NCI-H1105 treated with DMSO at 0.1 percent for 48 hours (cell line): ENCODE data around the gene POLDIP3.
"Not testable (repeated sequence)": the region's sequence is repeated elsewhere in the genome, so short reads cannot be mapped to it uniquely, and the experiment has no call there.

Experiments used
- DNase-seq: peaks from one replicate; lab custom pipeline; 2025; lab: John Stamatoyannopoulos, UW

POLDIP3 gene

DNA sequence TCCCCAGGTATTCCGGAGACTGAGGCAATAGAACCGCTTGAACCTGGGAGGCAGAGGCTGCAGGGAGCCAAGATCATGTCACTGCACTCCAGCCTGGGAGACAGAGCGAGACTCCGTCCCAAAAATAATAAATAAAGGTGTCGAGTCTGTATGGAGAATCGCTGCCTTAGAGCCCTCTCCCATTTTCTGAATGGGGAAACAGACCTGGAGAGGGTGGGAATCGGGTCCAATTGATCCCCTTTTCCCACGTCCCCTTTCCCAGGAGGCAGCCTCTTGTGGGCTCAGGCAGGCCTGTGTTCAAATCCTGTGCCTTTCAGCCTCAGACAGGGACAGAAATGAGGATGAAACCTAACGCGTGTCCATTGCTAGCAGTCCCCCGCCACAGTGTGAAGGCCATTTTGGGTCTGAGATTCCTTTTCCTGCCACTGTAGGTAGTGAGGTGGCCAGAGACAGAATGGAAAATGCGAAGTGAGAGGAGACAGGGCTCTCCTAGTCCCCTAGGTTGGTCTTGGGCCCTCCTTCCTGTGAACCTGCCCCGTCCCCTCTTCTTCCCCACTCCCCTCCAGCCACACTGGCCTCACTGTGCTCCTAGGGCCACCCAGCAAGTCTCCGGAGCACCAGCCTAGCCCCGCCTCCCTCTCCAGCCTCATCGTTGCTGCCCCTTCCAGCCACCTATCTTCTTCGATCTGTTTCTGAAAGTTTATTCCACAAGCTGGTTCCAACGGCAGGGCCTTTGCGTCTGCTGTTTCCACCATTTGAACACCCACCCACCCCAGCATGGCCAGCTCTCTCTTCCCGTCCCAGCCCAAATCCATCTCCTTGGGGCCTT, 2.7 kb upstream of the POLDIP3 start:
- DNase-seq: no peak

DNA sequence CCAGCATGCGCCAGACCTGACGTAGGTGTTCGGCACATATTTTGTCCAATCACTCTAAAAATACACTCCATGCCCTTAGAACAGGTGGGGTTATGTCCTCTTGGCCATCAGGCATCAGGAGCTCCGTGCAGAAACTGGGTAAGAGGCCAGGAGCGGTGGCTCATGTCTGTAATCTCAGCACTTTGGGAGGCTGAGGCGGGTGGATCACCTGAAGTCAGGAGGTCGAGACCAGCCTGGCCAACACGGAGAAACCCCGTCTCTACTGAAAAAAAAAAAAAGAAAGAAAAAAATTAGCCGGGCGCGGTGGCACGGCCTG, 1.1 kb upstream of the POLDIP3 start:
- not testable (repeated sequence) for DNase-seq

DNA sequence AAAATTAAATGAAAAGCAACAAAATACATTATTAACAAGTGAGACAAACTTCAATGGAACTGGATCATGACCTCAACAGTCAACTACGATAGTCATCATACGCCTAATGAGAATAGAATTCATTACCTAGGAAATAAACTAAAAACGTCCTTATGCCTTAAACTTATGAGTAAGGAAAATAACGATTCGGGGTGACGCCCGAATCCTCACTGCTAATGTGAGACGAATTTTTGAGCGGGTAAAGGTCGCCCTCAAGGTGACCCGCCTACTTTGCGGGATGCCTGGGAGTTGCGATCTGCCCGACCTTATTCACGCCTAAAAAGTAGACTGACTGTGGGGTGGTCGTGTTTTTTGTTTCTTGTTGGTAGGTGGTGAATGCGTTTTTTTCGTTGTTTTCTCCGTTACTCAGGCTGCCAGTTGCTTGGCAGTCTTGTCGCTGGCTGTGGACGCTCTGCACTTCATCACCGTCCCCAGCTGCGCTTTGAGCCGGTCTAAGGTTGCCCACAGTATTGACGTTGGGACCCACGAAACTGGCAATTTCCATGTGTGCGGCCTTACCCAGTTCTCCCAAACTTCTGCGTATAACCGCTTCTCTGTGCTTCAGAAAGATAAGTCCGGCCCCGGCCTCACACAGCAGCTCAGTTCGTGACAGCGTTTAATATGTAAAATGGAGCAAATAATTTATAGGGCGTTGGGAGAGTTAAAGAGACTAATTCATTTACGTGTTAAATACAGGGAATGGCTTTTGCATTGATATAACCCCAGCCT, 593 bp upstream of the POLDIP3 start:
- DNase-seq: peak; percentile 92

DNA sequence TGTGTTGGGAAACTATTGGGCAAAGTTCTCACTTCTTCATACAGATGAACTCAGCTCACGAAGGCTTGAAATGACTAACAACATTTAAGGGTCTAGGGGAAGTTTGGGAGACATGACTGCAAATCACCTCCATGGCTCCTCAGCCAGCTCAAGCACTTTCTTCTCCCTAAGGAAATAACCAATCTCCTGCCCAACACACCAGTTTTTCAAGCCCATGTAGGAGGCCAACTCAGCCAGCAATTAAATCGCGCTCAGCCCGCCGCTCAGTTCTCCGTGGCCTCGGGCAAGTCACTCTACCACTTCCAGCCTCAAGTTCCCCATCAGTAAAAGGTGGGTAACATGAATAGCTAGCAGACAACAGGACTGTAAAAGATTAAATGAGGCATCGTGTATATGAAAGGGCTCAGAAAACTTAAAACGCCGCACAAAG, 796 bp downstream of the POLDIP3 start:
- peak; percentile 29 for DNase-seq

DNA sequence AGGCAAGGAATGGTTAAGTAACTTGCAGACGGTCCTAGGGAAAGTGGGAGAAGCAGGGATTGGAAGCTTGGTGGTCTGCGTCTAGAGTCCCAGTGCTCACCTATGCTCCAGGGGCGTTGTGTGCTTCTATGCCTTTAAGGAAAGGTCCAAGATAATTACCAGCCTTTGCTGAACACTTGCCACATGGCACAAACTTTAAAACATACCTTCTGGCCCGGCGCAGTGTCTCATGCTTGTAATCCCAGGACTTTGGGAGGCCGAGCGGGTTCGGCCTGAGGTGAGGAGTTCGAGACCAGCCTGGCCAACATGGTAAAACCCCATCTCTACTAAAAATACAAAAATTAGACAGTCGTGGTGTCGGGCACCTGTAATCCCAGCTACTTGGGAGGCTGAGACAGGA, 2.3 kb downstream of the POLDIP3 start:
- no peak for DNase-seq

DNA sequence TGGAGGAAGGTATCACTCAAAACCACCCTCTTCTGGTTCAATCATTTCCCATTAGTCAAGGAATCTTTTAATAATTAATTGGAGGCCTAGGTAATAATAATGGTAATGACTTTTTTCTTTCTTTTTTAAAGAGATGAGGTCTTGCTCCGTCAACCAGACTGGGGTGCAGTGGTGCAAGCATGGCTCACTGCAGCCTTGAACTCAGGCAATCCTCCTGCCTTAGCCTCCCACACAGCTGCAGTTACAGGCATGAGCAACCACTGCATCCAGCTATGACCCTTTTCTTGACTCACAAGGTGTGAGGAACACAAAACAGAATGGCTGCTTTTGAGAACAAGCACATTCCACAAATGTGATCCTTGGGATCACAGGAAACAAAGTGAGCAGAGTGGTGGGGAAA, 3.6 kb downstream of the POLDIP3 start:
- no peak for DNase-seq

DNA sequence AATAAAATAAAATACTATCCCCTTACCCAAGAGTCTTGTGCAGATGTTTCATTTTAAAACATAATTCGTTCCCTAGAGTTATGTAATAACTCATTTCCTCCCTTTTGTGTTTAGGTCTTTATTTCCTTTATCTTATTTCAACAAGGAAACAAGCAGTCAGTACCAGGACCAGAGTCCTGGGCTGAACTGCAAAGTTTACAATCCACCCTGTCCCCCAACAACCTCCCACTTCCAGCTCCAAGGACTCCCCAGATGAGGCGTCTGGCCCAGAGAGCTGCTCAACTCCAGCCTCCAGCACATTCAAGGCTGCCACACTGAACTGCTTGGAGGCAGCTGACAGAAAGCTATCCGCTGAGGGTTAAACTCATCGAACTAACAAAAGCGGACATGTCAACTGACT, 4.5 kb downstream of the POLDIP3 start:
- no peak for DNase-seq

DNA sequence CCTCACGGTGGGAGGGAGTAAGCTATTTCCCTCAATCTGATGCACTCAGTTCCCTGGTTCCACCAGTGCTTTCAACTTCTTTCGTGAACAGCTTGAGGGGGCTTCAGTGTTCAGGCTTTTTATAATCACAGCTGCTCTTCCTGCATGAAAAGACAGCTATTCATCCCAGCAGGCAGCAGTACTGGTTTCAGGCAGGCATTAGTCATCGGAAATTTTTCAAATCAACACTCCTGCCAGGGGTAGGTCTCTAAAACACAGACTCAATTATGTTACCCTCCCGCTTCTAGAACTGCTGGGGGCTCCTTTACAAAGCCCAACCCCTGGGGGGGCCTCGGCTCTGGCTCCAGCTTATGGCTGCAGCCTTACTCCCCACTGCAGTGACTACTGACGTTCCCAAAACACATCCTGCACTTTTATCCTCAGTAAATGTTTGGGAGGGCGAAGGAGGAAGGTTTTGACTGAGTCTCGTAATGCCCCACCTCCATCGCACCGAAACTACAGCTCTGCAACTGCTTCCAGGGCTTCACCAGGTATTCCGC, 5.8 kb downstream of the POLDIP3 start:
- DNase-seq: no peak

DNA sequence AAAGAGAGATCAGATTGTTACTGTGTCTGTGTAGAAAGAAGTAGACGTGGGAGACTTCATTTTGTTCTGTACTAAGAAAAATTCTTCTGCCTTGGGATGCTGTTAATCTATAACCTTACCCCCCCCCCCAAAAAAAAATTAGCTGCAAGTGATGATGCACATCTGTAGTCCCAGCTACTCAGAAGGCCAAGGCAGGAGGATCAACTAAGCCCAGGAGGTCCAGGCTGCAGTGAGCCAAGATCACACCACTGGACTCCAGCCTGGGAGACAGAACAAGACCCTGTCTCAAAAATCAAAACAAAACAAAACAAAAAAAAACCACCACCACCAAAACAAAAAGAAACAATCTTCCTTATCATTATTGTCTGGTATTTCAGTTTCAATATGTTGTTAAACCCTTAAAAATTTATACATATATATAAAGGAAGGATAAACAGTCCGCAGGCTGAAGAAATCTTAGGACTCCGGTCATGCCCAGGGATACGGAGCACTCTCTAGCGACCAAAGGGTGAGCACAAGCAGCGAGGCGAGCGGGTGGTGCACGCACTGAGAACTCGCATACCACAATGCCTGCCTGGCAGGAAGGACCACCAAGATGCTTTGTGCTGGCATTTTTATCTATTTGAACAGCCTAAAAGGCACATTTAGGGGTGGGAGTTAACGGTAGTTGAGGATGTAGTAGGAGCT, 6.4 kb downstream of the POLDIP3 start:
- DNase-seq: no peak

DNA sequence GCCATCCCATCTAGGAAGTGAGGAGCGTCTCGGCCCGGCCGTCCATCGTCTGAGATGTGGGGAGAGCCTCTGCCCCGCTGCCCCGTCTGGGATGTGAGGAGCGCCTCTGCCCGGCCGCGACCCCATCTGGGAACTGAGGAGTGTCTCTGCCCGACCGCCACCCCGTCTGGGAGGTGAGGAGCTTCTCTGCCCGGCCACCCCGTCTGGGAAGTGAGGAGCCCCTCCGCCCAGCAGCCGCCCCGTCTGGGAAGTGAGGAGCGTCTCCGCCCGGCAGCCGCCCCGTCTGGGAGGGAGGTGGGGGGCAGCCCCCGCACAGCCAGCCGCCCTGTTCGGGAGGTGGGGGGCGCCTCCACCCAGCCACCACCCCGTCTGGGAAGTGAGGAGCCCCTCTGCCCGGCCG, 7.0 kb downstream of the POLDIP3 start:
- DNase-seq: not testable (repeated sequence)

DNA sequence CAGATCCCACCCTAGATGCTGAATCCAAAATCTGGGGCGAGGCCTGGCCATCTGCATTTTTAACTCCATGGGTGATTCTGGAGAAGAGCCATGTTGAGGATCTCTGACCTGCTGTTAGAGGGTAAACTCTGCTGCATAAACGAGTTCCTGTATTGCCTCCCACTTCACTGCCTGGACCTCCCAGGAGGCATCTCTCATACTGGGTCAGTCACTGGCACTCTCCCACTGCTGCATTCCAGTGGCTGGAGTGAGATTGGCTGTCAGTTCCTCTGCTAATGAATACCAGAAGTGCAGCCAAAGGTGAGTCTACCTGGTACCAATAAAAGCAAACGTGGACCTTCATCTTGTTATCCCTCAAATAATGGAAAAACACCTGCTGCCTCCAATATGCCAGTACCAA, 10.3 kb downstream of the POLDIP3 start:
- no peak for DNase-seq

DNA sequence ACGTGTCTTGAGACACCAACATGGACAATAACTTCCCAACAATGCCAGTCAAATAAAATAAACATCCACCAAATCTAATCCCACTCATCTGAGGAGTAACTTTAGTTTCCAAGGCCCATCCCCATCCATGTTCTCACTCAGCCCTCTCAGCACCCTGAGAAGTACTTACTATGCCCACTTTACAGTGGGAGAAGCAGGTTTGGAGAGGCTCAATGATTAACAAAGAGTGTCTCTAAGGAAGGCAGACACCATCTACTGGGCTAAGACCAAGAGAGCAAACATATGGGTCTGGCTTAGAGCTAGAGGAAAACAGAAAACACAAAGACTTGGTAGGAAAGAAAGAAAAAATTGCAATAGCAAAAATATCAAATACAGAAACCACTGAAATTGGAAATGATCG, 11.3 kb downstream of the POLDIP3 start:
- no peak for DNase-seq

DNA sequence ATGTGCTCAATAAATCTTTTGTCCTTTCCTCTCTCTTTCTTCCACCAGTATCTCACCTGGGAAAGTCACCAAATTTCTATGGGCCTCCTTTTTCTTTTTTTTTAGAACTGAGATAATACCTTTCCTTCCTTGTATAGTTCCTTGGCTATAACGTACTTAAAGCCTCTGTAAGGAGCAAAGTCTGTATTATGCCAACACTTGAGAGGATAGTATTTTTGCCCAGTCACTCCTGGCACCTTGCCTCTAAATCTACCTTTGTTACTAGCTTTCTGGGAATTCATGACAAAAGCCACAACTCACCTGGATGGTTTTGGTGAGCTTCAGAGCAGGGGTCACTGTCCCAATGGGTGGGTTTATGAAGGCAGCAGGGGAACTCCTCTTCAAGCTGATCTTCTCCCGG, 12.2 kb downstream of the POLDIP3 start:
- no peak for DNase-seq

DNA sequence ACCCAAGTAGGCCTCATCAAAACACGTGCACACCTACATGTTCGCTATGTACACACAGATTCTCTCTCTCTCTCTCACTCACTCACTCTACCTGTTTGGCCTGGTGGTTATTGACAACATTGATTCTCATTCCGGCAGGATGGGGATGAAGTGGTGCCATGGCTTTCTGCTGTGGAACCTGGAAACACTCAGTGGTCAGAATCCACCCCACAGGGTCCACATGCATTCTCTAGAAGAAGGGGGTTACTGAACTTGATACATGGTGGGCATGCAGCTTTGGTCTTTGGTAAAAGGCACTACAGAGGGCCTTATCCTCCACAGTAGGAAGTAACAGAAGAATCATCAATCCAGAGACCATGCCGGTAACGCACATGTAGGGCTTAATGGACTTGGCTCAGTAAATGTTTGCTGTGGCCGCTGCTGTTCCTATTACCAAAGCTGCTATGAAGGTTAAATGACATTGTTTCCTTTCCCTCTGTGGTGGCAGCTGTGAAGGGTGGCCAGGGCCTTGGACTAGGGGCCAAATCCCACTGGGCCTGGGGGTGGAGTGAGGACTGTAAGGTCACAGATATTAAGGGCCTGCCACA, 12.7 kb downstream of the POLDIP3 start:
- no peak for DNase-seq

DNA sequence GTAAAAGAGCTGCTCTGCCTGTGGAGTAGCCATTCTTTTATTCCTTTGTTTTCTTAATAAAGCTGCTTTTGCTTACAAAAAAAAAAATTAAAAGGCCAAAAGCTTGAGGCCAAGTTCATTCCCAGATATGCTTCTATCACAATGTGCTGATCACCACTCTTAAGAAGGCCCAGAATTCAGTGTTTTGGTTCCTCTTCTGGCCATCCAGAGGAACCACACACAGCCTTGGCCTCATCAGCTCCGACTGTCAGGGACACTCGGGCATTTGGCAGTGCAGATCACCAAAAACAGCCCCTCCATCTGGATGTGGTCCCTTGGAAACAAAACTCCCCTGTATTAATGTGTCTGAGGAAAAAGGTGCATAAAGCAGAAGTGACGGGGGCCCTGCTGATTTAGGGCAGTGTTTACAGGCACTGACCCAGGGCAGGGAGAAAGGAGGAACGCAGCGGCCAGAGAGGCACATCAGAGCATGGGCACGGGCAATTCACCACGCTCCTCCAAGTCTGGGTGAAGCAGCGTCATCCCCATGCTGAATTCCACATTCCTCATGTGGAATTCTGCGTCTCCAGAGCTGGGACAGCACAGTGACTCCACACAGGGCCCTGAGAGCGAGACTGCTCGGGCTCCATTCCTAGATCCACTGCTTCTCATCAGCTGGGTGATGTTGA, 17.7 kb downstream of the POLDIP3 start:
- DNase-seq: no peak

DNA sequence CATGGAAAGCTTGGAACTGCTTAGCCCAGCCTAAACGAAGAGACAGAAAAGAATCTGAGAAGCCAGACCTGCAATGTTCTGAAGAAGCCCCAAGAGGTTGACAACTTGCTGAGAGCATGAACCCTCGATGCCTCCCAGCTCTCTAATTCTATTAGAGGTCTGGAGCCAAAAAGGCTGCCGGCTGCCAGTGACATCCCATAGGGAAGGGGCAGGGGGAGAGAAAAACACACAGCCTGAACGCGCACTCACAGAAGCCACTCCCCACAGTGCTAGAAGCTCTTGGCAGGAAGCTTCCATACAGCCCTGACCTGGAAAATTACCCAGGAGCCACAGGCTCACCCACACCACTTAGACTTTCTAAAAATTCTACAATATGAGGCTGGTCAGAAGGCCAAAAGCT, 18.3 kb downstream of the POLDIP3 start:
- no peak for DNase-seq

DNA sequence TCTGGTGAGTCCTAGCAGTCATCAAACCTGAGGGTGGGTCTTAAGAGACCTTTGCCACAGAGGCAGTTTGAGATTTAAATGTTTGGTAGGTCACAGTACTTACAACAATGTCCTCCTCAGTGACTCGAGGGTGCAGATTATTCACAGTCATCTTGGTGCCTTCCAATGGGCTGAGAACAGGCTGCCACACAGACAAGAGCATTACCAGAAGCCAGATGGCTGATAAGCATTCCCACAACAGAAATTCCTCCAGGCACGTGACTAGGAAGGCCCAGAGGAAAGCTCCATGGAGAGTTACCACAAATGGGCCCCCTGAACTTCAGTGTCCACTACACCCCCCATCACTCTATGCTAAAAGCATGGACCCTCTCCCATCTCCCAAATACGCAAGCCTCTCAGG, 19.2 kb downstream of the POLDIP3 start:
- no peak for DNase-seq

DNA sequence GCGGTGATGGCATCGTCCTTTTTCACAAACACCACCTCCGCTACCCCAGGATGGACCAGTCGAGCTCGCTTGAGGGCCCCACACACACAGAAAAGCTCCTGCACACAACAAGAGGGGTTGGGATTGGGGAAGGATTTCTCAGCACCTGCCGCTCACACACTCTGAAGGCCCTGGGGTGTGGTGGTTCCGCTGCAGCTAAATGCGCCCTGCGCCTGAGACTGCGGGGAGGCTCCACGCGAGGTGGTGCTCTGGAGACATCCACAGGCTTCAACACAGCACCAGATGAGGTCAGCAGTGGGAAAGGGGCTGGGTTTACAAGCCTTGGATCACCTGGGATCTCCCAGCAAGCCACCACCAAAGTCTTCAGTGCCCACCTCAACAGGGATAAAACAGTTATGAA, 22.7 kb downstream of the POLDIP3 start:
- DNase-seq: no peak

DNA sequence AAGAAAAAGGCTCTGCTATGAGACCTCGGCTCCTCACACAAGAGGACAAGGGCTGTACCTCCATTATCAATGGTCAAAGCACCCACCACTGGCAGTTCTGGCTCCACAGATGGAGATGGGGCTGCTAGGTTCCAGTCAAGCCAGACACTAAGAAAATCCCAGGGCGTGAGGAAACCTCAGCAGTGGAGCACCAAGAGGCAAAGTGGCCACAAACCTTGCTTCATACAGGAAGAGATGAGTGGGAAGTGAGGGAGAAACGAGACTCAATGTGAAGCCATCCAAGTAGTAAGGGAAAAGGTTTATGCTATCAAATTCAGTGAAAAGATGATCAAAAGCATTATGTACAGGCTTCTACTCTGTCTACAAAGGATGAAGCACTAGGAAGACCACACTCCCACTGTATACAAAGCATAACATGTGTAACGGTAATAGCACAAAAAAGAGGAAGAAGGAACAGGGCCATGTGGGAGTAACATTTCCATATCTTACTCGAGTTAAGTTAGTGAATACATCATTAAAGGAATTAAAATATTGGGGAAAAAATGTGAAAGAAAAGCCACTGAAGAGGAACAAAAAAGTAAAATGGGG, 27.0 kb downstream of the POLDIP3 start:
- DNase-seq: no peak

DNA sequence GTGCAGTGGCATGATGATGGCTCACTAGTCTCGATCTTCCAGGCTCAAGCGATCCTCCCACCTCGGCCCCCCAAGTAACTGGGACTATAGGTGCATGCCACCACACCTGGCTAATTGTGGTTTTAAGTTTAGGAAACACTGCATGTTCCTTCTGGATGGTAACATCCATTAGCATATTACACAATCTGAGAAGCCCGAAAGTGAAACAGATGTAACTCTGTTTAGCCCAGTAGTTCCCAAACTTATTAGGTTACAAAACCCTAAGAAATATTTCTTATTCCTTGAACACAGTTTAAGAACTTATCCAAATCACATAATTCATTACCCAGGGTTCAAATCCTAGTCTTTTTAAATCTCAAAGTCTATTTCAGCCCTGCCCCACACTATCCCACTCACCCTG, 28.3 kb downstream of the POLDIP3 start:
- DNase-seq: no peak

DNA sequence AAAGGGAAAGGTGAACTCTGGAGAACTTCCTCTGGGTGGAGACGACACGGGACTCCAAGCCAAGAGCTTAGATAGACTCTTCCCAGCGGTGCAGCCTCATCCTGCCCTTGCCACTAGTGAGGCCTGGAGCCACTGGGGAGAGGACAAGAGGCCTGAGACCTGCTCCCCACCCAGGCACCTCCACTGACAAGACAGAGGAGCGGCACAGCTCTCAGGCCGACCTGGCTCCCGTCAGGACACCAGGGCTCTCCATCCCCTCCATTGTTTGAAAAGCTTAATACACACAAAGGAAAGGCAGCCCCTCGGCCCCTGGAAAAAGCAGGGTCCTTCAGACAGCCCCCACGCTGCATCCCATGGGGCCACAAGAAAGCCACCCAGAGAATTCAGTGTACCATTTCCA, 29.6 kb downstream of the POLDIP3 start:
- DNase-seq: no peak
